Effector memory CD8-positive, alpha-beta T cell (primary cell): ENCODE measurements around the gene CLASRP.
A peak's percentile ranks its signal among the peaks of the same experiment; 100 is the strongest.
"Not testable (repeated sequence)": the region's sequence is repeated elsewhere in the genome, so short reads cannot be mapped to it uniquely, and the experiment has no call there.

Experiments
- ATAC-seq: fragments of 150-1000 bp; cut with Tn5 transposase; replicated peaks from 2 replicates; pipeline ENCODE4 v1.10.0; 2021; ENCODE audit warnings: mild to moderate bottlenecking, moderate library complexity
- DNase-seq, 3 experiments: peaks; one replicate each; pipeline ENCODE4 v3.0.0; 2021
- H3K27ac Mint-ChIP-seq, 2 donors: one replicate each; pipeline ENCODE4 v1.8.0; 2022; ENCODE audit warnings: mild to moderate bottlenecking in 2 of 2, mixed read lengths in 2 of 2, moderate library complexity in 2 of 2
- H3K27me3 Mint-ChIP-seq, 2 donors: one replicate each; pipeline ENCODE4 v1.8.0; 2022; ENCODE audit warnings: mixed read lengths in 2 of 2
- H3K36me3 Mint-ChIP-seq: one replicate; pipeline ENCODE4 v1.8.0; 2022; ENCODE audit warnings: mild to moderate bottlenecking, moderate library complexity, mixed read lengths; ENCODE audit not compliant: insufficient read depth
- H3K4me1 Mint-ChIP-seq, 2 donors: one replicate each; pipeline ENCODE4 v1.8.0; 2022; ENCODE audit warnings: low read depth in 2 of 2, mixed read lengths in 2 of 2
- H3K4me3 Mint-ChIP-seq, 2 donors: one replicate each; pipeline ENCODE4 v1.8.0; 2022; ENCODE audit warnings: mild to moderate bottlenecking in 2 of 2, mixed read lengths in 2 of 2, moderate library complexity in 2 of 2
- H3K9me3 Mint-ChIP-seq, 2 donors: one replicate each; pipeline ENCODE4 v1.8.0; 2022; ENCODE audit warnings: mixed read lengths in 2 of 2

Gene CLASRP

DNA sequence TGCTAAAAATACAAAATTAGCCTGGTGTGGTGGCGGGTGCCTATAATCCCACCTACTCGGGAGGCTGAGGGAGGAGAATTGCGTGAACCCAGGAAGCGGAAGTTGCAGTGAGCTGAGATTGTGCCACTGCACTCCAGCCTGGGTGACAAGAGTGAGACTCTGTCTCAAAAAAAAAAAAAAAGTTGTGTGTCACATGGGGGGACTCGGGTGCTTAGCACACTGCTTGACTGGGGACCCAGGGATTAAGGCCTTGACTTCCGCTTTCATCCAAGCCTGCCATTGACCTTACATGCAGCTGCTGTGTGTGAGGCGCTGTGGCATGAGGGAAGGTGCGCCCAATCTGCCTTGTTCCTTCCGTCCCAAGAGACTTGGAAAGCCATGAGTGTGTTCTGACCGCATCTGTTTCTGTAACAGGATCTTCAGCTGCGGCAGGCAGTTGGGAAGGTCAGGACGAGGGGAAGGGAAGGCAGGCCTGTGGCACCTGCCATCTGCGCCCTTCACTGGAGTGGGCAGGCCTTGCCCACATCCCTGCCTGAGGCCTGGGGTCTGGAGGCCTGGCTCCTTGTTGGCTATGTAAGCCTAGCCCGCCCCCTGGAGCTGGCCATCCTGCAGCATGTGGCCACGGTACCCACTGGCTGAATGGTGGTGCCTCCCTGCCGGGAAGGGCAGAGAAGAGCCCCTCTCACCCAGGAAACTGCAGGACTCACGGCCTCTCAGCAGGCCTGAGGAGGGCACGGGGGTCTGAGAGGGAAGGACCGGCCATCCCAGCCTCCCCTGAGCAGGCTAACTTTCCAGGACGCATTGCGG lies 77.2 kb downstream of the CLASRP start:
- Mint-ChIP-seq H3K4me3 (peak overlapping the region; percentile 40 to 76), H3K4me1 (peaks cover 30 to 35% of the 10 kb centered on the region in 2 donors), H3K36me3 (peaks cover 5% of the 10 kb centered on the region), H3K27ac (peak overlapping the region in 1 of 2 donors; percentile 71), H3K27me3 (no peaks in the 10 kb centered on the region), H3K9me3 (no peaks in the 10 kb centered on the region)
- DNase-seq (no peak), ATAC-seq (no peak)

DNA sequence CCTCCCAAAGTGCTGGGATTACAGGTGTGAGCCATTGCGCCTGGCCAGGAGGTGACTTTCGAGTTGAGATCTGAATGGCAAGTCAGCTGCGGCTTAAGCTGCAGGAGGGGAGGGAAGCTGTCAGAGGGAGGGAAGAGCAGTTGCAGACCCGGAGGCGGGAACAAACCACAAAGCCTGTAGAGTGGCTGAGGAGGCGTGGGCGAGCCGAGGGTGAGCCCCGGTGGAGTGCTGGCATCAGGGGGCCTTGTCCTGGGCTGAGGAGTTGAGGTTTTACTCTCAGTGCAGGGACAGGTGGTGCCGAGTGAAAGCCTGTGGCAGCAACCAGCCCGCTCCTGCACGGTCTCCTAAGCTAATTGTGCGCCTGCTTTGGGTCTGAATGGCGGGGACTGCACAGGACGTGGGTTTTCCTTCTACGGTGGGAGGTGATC lies 78.3 kb downstream of the CLASRP start:
- DNase-seq (no peak), ATAC-seq (peak; percentile 66)
- Mint-ChIP-seq H3K27me3 (no peaks in the 10 kb centered on the region), H3K9me3 (no peaks in the 10 kb centered on the region), H3K4me1 (peaks cover 42 to 47% of the 10 kb centered on the region in 2 donors), H3K27ac (peak overlapping the region; percentile 67 to 80), H3K4me3 (peak overlapping the region; percentile 66 to 76), H3K36me3 (peaks cover 1% of the 10 kb centered on the region)

DNA sequence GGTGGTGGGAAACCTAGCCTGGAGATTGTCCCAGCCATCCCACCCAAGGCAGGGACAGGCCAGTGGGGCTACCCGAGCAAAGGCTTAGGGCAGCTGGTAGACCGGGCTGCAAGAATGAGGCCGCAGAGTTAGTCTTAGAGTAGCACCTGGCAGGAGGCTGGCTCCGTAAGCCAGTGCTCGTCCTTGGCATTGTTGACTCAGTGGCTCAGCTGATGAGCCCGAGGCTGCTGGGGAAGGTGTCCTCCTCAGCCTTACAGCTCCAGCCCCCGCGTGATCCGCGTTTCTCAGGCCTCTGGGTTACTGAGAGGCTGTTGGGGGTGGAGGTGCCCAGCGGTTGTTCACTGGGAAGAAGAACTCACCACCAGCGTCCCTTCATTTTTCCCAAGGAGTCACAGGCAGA lies 78.8 kb downstream of the CLASRP start:
- Mint-ChIP-seq H3K36me3 (no peaks in the 10 kb centered on the region), H3K9me3 (no peaks in the 10 kb centered on the region), H3K4me3 (peak overlapping the region; percentile 66 to 76), H3K27ac (peak overlapping the region; percentile 67 to 80), H3K27me3 (no peaks in the 10 kb centered on the region), H3K4me1 (peaks cover 47 to 50% of the 10 kb centered on the region in 2 donors)
- DNase-seq (no peak), ATAC-seq (no peak)

DNA sequence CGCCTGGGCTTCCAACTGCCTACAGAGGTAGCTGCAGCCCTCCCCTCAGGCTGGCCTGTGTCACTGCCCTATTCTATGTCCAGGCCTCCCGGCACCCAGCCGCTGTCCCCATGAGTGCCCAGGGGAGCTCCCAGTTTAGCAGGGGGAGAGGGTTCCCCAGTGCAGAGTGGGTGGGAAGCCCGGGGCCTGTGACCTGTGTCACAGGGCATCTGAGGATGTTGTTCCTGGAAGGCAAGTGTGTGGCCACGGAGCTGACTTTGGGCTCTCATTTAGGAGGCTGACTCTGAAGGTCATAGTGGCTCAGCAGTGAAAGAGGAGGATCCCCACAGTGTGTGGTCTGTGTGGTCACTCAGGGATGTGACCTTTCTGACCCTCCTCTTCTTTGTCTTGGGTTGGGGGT lies 79.3 kb downstream of the CLASRP start:
- no peaks in the 10 kb centered on the region for H3K9me3 Mint-ChIP-seq
- DNase-seq (no peak), ATAC-seq (no peak)
- peaks cover 48 to 50% of the 10 kb centered on the region in 2 donors for H3K4me1 Mint-ChIP-seq
- H3K36me3 Mint-ChIP-seq: no peaks in the 10 kb centered on the region
- H3K4me3 Mint-ChIP-seq: peak overlapping the region in 1 of 2 donors; percentile 17
- no peaks in the 10 kb centered on the region for H3K27me3 Mint-ChIP-seq
- peak overlapping the region; percentile 67 to 80 for H3K27ac Mint-ChIP-seq

DNA sequence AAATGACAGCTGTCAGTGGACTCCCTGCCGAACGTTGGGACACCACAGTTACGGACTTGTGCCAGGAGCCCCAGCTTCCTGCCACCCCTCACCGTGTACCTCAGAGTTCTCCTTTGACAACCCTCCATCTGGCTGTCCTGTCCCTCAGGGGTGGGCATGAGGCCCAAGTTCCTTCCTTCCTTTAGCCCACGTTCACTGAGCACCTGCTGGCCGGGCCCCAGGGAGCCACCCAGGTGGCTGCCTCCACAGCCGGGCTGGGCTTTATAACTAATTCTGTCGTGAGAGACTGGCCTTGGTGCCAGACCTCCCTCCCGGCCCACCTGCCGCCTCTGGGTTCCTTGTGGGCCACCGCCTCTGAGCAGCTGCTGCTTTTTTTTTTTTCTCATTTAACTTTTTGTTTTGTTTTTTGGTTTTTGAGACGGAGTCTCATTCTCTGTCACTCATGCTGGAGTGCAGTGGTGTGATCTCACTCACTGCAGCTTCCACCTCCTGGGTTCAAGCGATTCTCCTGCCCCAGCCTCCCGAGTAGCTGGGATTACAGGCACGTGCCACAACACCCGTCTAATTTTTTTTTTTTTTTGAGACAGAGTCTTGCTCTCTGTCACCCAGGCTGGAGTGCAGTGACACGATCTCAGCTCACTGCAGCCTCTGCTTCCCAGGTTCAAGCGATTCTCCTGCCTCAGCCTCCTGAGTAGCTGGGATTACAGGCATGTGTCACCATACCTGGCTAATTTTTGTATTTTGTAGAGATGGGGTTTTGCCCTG lies 79.9 kb downstream of the CLASRP start:
- H3K4me3 Mint-ChIP-seq: peak overlapping the region; percentile 40 to 64
- not testable (repeated sequence) for H3K27me3 Mint-ChIP-seq, H3K36me3 Mint-ChIP-seq, H3K9me3 Mint-ChIP-seq, DNase-seq, ATAC-seq
- peaks cover 48 to 51% of the 10 kb centered on the region in 2 donors for H3K4me1 Mint-ChIP-seq
- H3K27ac Mint-ChIP-seq: peak overlapping the region; percentile 29 to 83

DNA sequence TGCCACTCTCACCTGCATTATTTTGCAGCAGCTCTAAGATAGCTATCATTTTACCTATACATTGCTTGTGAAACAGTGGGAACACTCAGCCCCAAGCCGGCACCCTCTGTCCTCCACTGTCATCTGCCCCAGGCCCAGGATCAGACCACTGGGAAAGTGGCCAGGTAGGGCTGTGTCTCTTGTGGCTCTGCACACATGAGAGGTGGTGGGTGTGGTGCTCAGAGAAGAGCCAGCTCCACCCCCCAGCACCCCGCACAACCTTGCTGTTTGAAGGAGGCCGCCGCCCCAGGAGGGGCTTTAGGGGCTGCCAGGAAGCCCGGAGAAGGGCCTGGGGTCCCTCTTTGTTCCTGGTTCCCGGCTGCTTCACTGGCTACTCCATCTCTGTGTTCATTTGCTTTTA lies 80.7 kb downstream of the CLASRP start:
- Mint-ChIP-seq H3K36me3 (no peaks in the 10 kb centered on the region), H3K4me1 (peaks cover 48 to 53% of the 10 kb centered on the region in 2 donors), H3K9me3 (no peaks in the 10 kb centered on the region), H3K27ac (peak overlapping the region; percentile 29 to 83), H3K4me3 (no peak overlapping the region), H3K27me3 (no peaks in the 10 kb centered on the region)
- DNase-seq: no peak
- ATAC-seq: no peak
